HepG2 (cell line): ENCODE measurements around the gene ORMDL3.

Experiments
- JUND ChIP-seq: sonication (generic); formaldehyde crosslinking; IDR thresholded peaks from 2 replicates; pipeline ENCODE4 v1.8.0; 2022; ENCODE audit warnings: mild to moderate bottlenecking, missing genetic modification reagents
- KDM3A ChIP-seq: IDR thresholded peaks from 2 replicates; pipeline ENCODE4 v1.6.1; 2018; ENCODE audit warnings: low read depth, missing compliant biosample characterization
- MXD3 ChIP-seq: IDR thresholded peaks from 2 replicates; pipeline ENCODE4 v1.6.1; 2016; ENCODE audit warnings: mild to moderate bottlenecking, missing biosample characterization, missing genetic modification reagents
- MYC ChIP-seq: sonication (generic); formaldehyde crosslinking; IDR thresholded peaks from 2 replicates; pipeline ENCODE4 v1.9.0; 2021; ENCODE audit warnings: missing genetic modification reagents, borderline replicate concordance
- POLR2A ChIP-seq, 2 experiments: IDR thresholded peaks; 2 replicates each; pipeline ENCODE4 v1.6.1; 2011; ENCODE audit warnings: low read depth in 2 of 2, low read length in 2 of 2, mild to moderate bottlenecking in 1 of 2, moderate library complexity in 1 of 2; ENCODE audit not compliant: insufficient read depth in 1 of 2
- ZBTB7A ChIP-seq: sonication (generic); formaldehyde crosslinking; IDR thresholded peaks from 2 replicates; pipeline ENCODE4 v1.8.0; 2022; ENCODE audit warnings: mild to moderate bottlenecking, missing genetic modification reagents
- ZFP1 ChIP-seq: IDR thresholded peaks from 2 replicates; pipeline ENCODE4 v1.6.1; 2016
- ZNF552 ChIP-seq: sonication (generic); formaldehyde crosslinking; IDR thresholded peaks from 2 replicates; pipeline ENCODE4 v1.9.0; 2022; ENCODE audit warnings: missing genetic modification reagents, mild to moderate bottlenecking, borderline replicate concordance

- TF ChIP-seq ZFP1 (CRISPR knock-in tag) (no peak), ZBTB7A (CRISPR knock-in tag) (no peak), JUND (CRISPR knock-in tag) (no peak), MXD3 (no peak), POLR2A (IDR thresholded peaks at IDR 0.05; ENCODE audit: insufficient read depth in 1 of 2, low read depth in 2 of 2, low read length in 2 of 2) (no peak), ZNF552 (CRISPR knock-in tag) (no peak), MYC (no peak), KDM3A (CRISPR knock-in tag) (no peak)
Measured at GRCh38 chr17:39908789-39909352, 18.5 kb downstream of the ORMDL3 start.
